Suprapubic skin (tissue), 3 donors: ENCODE measurements around the gene CKB.

Experiments used
- POLR2AphosphoS5 ChIP-seq, 3 donors: sonication (generic); formaldehyde crosslinking; IDR thresholded peaks; one replicate each; pipeline ENCODE4 v1.6.1; 2017; ENCODE audit warnings: antibody characterized with exemption in 3 of 3
- TF ChIP-seq, protein P1 (sequence below), 2 donors: fragments of 200-600 bp in 1 of 2; fragments of 450-650 bp in 1 of 2; sonication (generic) in 1 of 2; IDR thresholded peaks; one replicate each; pipeline ENCODE4 v1.5.1; 2016 to 2019; ENCODE audit warnings: antibody characterized with exemption in 2 of 2, mild to moderate bottlenecking in 1 of 2, moderate library complexity in 1 of 2

DNA sequence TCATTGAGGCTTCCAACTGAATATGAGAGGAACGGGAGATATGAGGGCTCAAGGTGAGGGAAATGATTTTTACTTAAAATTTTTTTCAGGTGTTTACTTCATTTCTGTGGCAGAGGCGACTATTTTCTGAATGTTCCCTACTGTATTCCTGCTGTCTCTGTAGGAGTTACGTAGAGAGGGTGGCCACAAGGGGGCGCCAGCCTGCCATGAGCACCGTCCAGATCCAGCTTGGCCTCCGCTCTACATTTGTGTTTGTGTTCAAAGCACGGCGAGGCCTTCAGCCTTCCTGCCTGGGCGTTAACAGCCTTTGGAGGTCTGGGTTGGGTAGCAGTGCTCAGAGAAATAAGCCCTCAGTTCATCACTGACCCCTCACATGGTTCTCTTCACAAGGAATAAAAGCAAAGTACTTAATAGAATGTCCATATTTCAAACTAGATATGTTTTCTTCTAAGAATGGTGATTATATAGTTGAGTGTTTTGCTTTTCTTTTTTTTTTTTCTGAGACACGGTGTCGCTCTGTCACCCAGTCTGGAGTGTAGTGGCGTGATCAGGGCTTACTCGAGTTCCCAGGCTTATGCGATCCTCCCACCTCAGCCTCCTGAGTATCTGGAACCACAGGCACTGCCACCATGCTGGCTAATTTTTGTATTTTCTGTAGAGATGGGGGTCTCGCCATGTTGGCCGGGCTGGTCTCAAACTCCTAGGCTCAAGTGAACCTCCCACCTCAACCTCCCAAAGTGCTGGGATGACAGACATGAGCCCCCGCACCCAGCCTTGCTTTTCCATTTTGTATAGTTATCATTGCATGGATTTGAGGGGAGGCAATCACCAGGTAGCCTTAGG lies 22.3 kb downstream of the CKB start:
- TF ChIP-seq, protein P1, sequence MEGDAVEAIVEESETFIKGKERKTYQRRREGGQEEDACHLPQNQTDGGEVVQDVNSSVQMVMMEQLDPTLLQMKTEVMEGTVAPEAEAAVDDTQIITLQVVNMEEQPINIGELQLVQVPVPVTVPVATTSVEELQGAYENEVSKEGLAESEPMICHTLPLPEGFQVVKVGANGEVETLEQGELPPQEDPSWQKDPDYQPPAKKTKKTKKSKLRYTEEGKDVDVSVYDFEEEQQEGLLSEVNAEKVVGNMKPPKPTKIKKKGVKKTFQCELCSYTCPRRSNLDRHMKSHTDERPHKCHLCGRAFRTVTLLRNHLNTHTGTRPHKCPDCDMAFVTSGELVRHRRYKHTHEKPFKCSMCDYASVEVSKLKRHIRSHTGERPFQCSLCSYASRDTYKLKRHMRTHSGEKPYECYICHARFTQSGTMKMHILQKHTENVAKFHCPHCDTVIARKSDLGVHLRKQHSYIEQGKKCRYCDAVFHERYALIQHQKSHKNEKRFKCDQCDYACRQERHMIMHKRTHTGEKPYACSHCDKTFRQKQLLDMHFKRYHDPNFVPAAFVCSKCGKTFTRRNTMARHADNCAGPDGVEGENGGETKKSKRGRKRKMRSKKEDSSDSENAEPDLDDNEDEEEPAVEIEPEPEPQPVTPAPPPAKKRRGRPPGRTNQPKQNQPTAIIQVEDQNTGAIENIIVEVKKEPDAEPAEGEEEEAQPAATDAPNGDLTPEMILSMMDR (IDR thresholded peaks at IDR 0.05), result peak; percentile 91 to 92
- peak in 1 of 3 donors; percentile 24 for TF ChIP-seq POLR2AphosphoS5 (IDR thresholded peaks at IDR 0.05)
